ENCODE measurements around the gene CTTN. TPM values are rescaled to one million over a fixed set of nuclear protein-coding genes. Genes with fewer than 3 reads are reported as not detected.

The CTTN gene
- total RNA-seq, 4 donors from 2014 or later: 179 to 458 (median 200) TPM

GRCh38 chr11:70360211-70360610, 38.1 kb upstream of the CTTN start:
- TF ChIP-seq CTCF (IDR thresholded peaks at IDR 0.05): no peak
- TF ChIP-seq EP300 (IDR thresholded peaks at IDR 0.05): no peak
- no peak for TF ChIP-seq POLR2AphosphoS5 (IDR thresholded peaks at IDR 0.05)
- TF ChIP-seq POLR2A (IDR thresholded peaks at IDR 0.05): no peak
- Histone ChIP-seq H3K4me1 (no peaks in the 10 kb centered on the region), H3K27me3 (no peaks in the 10 kb centered on the region), H3K4me3 (no peak overlapping the region), H3K27ac (no peak overlapping the region), H3K36me3 (peaks cover 97% of the 10 kb centered on the region), H3K9me3 (no peaks in the 10 kb centered on the region)
- WGBS: 82% methylated on average over 6 of the region's 6 CpGs
- DNase-seq (ENCODE audit: low spot score in 2 of 2): no peak

DNA sequence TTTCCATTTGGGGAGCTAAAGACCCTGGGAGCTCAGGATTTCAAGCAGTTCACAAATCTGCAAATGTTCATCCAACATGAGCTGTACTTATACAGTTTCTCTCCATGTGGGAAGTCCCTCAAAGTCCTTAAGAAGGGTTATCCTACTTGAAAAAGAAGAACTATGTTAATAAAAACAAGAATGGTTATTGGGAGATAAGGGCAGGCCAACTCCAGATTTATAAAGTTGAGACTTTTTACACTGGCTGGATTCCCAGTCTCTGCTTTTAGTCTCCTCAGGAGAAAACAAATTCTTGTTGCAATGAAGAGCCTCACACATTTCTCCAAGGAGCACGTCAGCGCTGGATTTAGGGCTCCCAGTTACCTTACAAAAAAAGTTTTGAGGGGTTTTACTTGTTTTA, 34.2 kb upstream of the CTTN start:
- no peak overlapping the region for H3K27ac ChIP-seq
- H3K36me3 ChIP-seq: peaks cover 77% of the 10 kb centered on the region
- no peak for DNase-seq (ENCODE audit: low spot score in 2 of 2)
- no peak overlapping the region for H3K4me3 ChIP-seq
- H3K27me3 ChIP-seq: no peaks in the 10 kb centered on the region
- H3K9me3 ChIP-seq: no peaks in the 10 kb centered on the region
- WGBS: 80% methylated on average over 2 of the region's 2 CpGs
- H3K4me1 ChIP-seq: no peaks in the 10 kb centered on the region
- TF ChIP-seq POLR2AphosphoS5 (IDR thresholded peaks at IDR 0.05) (no peak), EP300 (IDR thresholded peaks at IDR 0.05) (no peak), CTCF (IDR thresholded peaks at IDR 0.05) (no peak), POLR2A (IDR thresholded peaks at IDR 0.05) (no peak)

DNA sequence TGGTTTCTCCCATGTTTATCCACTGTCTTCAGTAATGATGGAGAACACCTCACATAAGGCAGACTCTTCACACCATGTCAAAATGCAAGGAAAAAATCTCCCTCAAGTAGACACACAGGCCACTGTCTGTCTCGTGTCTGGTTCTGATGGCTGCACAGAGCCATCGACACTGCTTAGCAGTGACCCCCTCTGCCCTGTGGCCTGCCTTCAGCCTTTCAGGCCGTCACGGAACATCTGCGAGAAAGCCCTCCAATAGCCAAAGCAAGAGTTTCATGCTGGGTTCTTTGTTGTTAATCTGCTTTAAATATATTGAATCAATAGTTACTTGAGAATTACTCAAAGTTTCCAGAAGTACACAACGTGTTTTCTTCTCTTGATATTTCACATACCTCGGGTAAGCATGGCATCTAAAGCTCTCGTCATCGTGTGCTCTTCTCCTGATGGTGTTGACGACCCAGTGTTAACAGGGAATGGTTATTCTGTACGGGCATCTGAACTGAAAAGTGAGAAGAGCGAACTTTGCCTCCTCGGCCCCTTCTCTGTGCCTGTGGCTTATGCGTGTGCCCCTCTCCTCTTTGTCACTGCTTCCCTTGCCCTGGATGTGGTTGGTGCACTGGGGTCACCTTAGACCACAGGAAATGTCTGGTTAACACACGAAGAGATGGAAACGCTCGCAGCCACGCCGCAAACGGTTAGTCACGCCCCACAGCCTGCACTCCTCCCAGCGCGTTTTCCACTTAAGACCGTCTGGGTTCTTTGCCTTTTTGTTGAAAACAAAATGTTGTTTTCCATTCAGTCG, 33.4 kb upstream of the CTTN start:
- Histone ChIP-seq H3K27me3 (no peaks in the 10 kb centered on the region), H3K27ac (no peak overlapping the region)
- TF ChIP-seq EP300 (IDR thresholded peaks at IDR 0.05) (no peak), CTCF (IDR thresholded peaks at IDR 0.05) (no peak), POLR2A (IDR thresholded peaks at IDR 0.05) (no peak), POLR2AphosphoS5 (IDR thresholded peaks at IDR 0.05) (no peak)

GRCh38 chr11:70365544-70365927, 32.8 kb upstream of the CTTN start:
- H3K27me3 ChIP-seq: no peaks in the 10 kb centered on the region
- WGBS: 84% methylated on average over 3 of the region's 3 CpGs
- no peak for TF ChIP-seq EP300 (IDR thresholded peaks at IDR 0.05)
- no peak for TF ChIP-seq POLR2A (IDR thresholded peaks at IDR 0.05)
- TF ChIP-seq POLR2AphosphoS5 (IDR thresholded peaks at IDR 0.05): no peak
- TF ChIP-seq CTCF (IDR thresholded peaks at IDR 0.05): no peak
- no peaks in the 10 kb centered on the region for H3K4me1 ChIP-seq
- DNase-seq (ENCODE audit: low spot score in 2 of 2): no peak
- no peaks in the 10 kb centered on the region for H3K9me3 ChIP-seq
- H3K36me3 ChIP-seq: peaks cover 67% of the 10 kb centered on the region
- no peak overlapping the region for H3K4me3 ChIP-seq
- H3K27ac ChIP-seq: no peak overlapping the region

More for the DNA sequence above, 33.4 kb upstream of the CTTN start:
- DNase-seq (ENCODE audit: low spot score in 2 of 2): no peak
- no peaks in the 10 kb centered on the region for H3K4me1 ChIP-seq
- H3K36me3 ChIP-seq: peaks cover 72% of the 10 kb centered on the region
- WGBS: 90% methylated on average over 25 of the region's 25 CpGs
- H3K9me3 ChIP-seq: no peaks in the 10 kb centered on the region
- no peak overlapping the region for H3K4me3 ChIP-seq

DNA sequence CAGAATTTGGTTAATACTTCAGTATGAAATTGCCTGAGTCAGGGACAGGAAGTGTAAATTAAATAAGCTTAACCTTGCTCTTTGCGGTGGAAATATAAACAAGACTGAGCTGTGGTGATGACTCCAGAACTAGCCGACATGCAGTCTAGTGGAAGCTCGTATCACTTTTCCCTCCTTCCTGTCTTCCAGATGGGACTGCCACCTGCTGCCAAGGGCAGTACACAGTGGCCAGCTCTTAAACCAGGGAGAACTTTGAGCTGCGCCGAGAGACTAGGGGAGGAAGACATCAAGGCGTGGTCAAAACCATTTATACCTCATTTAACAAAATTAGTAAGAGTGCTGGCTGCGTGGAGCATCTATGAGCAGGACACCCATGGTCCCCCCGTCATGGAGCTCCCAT, 31.3 kb upstream of the CTTN start:
- no peak for DNase-seq (ENCODE audit: low spot score in 2 of 2)

More for the DNA sequence above, 31.3 kb upstream of the CTTN start:
- H3K4me1 ChIP-seq: no peaks in the 10 kb centered on the region
- peaks cover 55% of the 10 kb centered on the region for H3K36me3 ChIP-seq
- no peak for TF ChIP-seq CTCF (IDR thresholded peaks at IDR 0.05)
- no peak for TF ChIP-seq POLR2A (IDR thresholded peaks at IDR 0.05)
- no peak for TF ChIP-seq EP300 (IDR thresholded peaks at IDR 0.05)
- TF ChIP-seq POLR2AphosphoS5 (IDR thresholded peaks at IDR 0.05): no peak
- H3K9me3 ChIP-seq: no peaks in the 10 kb centered on the region
- H3K4me3 ChIP-seq: no peak overlapping the region
- 90% methylated on average over 8 of the region's 8 CpGs for WGBS
- H3K27ac ChIP-seq: no peak overlapping the region
- H3K27me3 ChIP-seq: no peaks in the 10 kb centered on the region

Measured in suprapubic skin (tissue), 4 donors.